A673 (cell line): ENCODE data around the gene PFN4.

Source experiments
- EZH2 ChIP-seq: fragments of 200-600 bp; sonication (generic); IDR thresholded peaks from 2 replicates; pipeline ENCODE4 v1.6.1; 2017; ENCODE audit warnings: borderline replicate concordance, low read depth, mild to moderate bottlenecking, mixed read lengths, antibody characterized with exemption, low read length; ENCODE audit not compliant: poor library complexity, severe bottlenecking
- TF ChIP-seq, protein P1 (sequence below): fragments of 300-800, 200-600 bp; sonication (generic); conservative IDR thresholded peaks from 2 replicates; pipeline ENCODE4 v1.5.1; 2017; ENCODE audit warnings: low read depth, mild to moderate bottlenecking, antibody characterized with exemption, low read length, moderate library complexity, mixed read lengths

GRCh38 chr2:24072259-24072658, 50.9 kb downstream of the PFN4 start:
- TF ChIP-seq, protein P1, sequence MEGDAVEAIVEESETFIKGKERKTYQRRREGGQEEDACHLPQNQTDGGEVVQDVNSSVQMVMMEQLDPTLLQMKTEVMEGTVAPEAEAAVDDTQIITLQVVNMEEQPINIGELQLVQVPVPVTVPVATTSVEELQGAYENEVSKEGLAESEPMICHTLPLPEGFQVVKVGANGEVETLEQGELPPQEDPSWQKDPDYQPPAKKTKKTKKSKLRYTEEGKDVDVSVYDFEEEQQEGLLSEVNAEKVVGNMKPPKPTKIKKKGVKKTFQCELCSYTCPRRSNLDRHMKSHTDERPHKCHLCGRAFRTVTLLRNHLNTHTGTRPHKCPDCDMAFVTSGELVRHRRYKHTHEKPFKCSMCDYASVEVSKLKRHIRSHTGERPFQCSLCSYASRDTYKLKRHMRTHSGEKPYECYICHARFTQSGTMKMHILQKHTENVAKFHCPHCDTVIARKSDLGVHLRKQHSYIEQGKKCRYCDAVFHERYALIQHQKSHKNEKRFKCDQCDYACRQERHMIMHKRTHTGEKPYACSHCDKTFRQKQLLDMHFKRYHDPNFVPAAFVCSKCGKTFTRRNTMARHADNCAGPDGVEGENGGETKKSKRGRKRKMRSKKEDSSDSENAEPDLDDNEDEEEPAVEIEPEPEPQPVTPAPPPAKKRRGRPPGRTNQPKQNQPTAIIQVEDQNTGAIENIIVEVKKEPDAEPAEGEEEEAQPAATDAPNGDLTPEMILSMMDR = no peak
- no peak for TF ChIP-seq EZH2
